HG02981 (cell line): ENCODE data around the gene ABCC1.
"Not testable (repeated sequence)": the region's sequence is repeated elsewhere in the genome, so short reads cannot be mapped to it uniquely, and the experiment has no call there.

Experiments used
- ATAC-seq: cut with Tn5 transposase; IDR thresholded peaks from one replicate; pipeline ENCODE4 v1.9.1; 2021; ENCODE audit warnings: mild to moderate bottlenecking, moderate library complexity; ENCODE audit not compliant: unreplicated experiment

ABCC1 gene

GRCh38 chr16:16148755-16149154 lies 199.3 kb downstream of the ABCC1 start:
- no peak for ATAC-seq

GRCh38 chr16:16149710-16150116 lies 200.3 kb downstream of the ABCC1 start:
- ATAC-seq, result no peak

GRCh38 chr16:16150117-16150877 lies 200.9 kb downstream of the ABCC1 start:
- ATAC-seq, result no peak

GRCh38 chr16:16150878-16151152 lies 201.4 kb downstream of the ABCC1 start:
- no peak for ATAC-seq

- ATAC-seq, result no peak
These were observed 201.9 kb downstream of the ABCC1 start for GRCh38 chr16:16151315-16151714.

GRCh38 chr16:16153000-16153399 lies 203.6 kb downstream of the ABCC1 start:
- not testable (repeated sequence) for ATAC-seq

- no peak for ATAC-seq
These were observed 205.0 kb downstream of the ABCC1 start for GRCh38 chr16:16154281-16154951.

- no peak for ATAC-seq
These were observed 205.8 kb downstream of the ABCC1 start for GRCh38 chr16:16155234-16155633.

GRCh38 chr16:16157166-16157565 lies 207.8 kb downstream of the ABCC1 start:
- ATAC-seq, result no peak

GRCh38 chr16:16158082-16158658 lies 208.8 kb downstream of the ABCC1 start:
- ATAC-seq, result no peak

GRCh38 chr16:16158741-16159374 lies 209.4 kb downstream of the ABCC1 start:
- ATAC-seq, result no peak

- no peak for ATAC-seq
These were observed 210.2 kb downstream of the ABCC1 start for GRCh38 chr16:16159662-16160061.

- no peak for ATAC-seq
These were observed 211.9 kb downstream of the ABCC1 start for GRCh38 chr16:16161319-16161718.

- not testable (repeated sequence) for ATAC-seq
These were observed 212.4 kb downstream of the ABCC1 start for GRCh38 chr16:16161840-16162239.

GRCh38 chr16:16162591-16162990 lies 213.2 kb downstream of the ABCC1 start:
- ATAC-seq, result no peak

GRCh38 chr16:16163109-16163508 lies 213.7 kb downstream of the ABCC1 start:
- ATAC-seq, result no peak

GRCh38 chr16:16163571-16163970 lies 214.2 kb downstream of the ABCC1 start:
- no peak for ATAC-seq

GRCh38 chr16:16164243-16164642 lies 214.8 kb downstream of the ABCC1 start:
- no peak for ATAC-seq

- no peak for ATAC-seq
These were observed 216.7 kb downstream of the ABCC1 start for GRCh38 chr16:16166085-16166484.

- ATAC-seq, result no peak
These were observed 217.5 kb downstream of the ABCC1 start for GRCh38 chr16:16166949-16167348.

GRCh38 chr16:16167927-16168326 lies 218.5 kb downstream of the ABCC1 start:
- ATAC-seq, result no peak

GRCh38 chr16:16168431-16168830 lies 219.0 kb downstream of the ABCC1 start:
- no peak for ATAC-seq
